GM04503 (cell line): Measurements from ENCODE around the gene FIGNL2.
"Not testable (repeated sequence)": the region's sequence is repeated elsewhere in the genome, so short reads cannot be mapped to it uniquely, and the experiment has no call there.

ENCODE experiments used
- DNase-seq: peaks from one replicate; pipeline ENCODE4 v3.0.0-alpha.2; 2012; ENCODE audit warnings: low read depth

FIGNL2 gene

GRCh38 chr12:51817027-51817953, 31.2 kb downstream of the FIGNL2 start:
- DNase-seq = no peak

- DNase-seq = no peak
Observed at GRCh38 chr12:51815571-51815970, 32.9 kb downstream of the FIGNL2 start.

GRCh38 chr12:51814311-51815088, 34.0 kb downstream of the FIGNL2 start:
- DNase-seq = peak; percentile 12

GRCh38 chr12:51813931-51814310, 34.6 kb downstream of the FIGNL2 start:
- no peak for DNase-seq

- no peak for DNase-seq
Observed at GRCh38 chr12:51812871-51813270, 35.6 kb downstream of the FIGNL2 start.

GRCh38 chr12:51811203-51812202, 37.0 kb downstream of the FIGNL2 start:
- DNase-seq = no peak

GRCh38 chr12:51809193-51809592, 39.3 kb downstream of the FIGNL2 start:
- no peak for DNase-seq

- no peak for DNase-seq
Observed at GRCh38 chr12:51806896-51807295, 41.6 kb downstream of the FIGNL2 start.

GRCh38 chr12:51801027-51801426, 47.5 kb downstream of the FIGNL2 start:
- no peak for DNase-seq

- DNase-seq = no peak
Observed at GRCh38 chr12:51798501-51798900, 50.0 kb downstream of the FIGNL2 start.

GRCh38 chr12:51798051-51798450, 50.5 kb downstream of the FIGNL2 start:
- DNase-seq = not testable (repeated sequence)

- DNase-seq = no peak
Observed at GRCh38 chr12:51797301-51797700, 51.2 kb downstream of the FIGNL2 start.

- peak; percentile 24 for DNase-seq
Observed at GRCh38 chr12:51793201-51793600, 55.3 kb downstream of the FIGNL2 start.

- DNase-seq = no peak
Observed at GRCh38 chr12:51792417-51792816, 56.1 kb downstream of the FIGNL2 start.

- peak; percentile 63 for DNase-seq
Observed at GRCh38 chr12:51788876-51789275, 59.6 kb downstream of the FIGNL2 start.

- DNase-seq = no peak
Observed at GRCh38 chr12:51785906-51786305, 62.6 kb downstream of the FIGNL2 start.

GRCh38 chr12:51784688-51785087, 63.8 kb downstream of the FIGNL2 start:
- no peak for DNase-seq

GRCh38 chr12:51779876-51780275, 68.6 kb downstream of the FIGNL2 start:
- no peak for DNase-seq

GRCh38 chr12:51777973-51778372, 70.5 kb downstream of the FIGNL2 start:
- DNase-seq = no peak

- DNase-seq = no peak
Observed at GRCh38 chr12:51777457-51777856, 71.1 kb downstream of the FIGNL2 start.

GRCh38 chr12:51774933-51775332, 73.6 kb downstream of the FIGNL2 start:
- DNase-seq = no peak
